Activated T-helper 1 cell treated with anti-CD3 and anti-CD28 coated beads, Interleukin-2, amount 50 U/mL, for 16 hours (primary cell): Measurements from ENCODE around the gene RANBP3.

ENCODE experiments used
- DNase-seq, 2 donors: peaks; one replicate each; pipeline ENCODE4 v3.0.0-alpha.2; 2020; ENCODE audit warnings: low read depth in 1 of 2, low spot score in 1 of 2

RANBP3 gene

GRCh38 chr19:5952193-5953029 is 25.5 kb downstream of the RANBP3 start:
- no peak for DNase-seq

GRCh38 chr19:5951338-5951861 is 26.5 kb downstream of the RANBP3 start:
- no peak for DNase-seq

- DNase-seq, result no peak
Measured at GRCh38 chr19:5950741-5951140, 27.2 kb downstream of the RANBP3 start.

GRCh38 chr19:5949792-5950305 is 28.1 kb downstream of the RANBP3 start:
- peak; percentile 12 to 13 for DNase-seq

GRCh38 chr19:5948752-5949564 is 29.0 kb downstream of the RANBP3 start:
- DNase-seq, result no peak

- no peak for DNase-seq
Measured at GRCh38 chr19:5947435-5947834, 30.5 kb downstream of the RANBP3 start.

- no peak for DNase-seq
Measured at GRCh38 chr19:5943623-5944022, 34.3 kb downstream of the RANBP3 start.

GRCh38 chr19:5943045-5943444 is 34.9 kb downstream of the RANBP3 start:
- DNase-seq, result no peak

- DNase-seq, result no peak
Measured at GRCh38 chr19:5941673-5942072, 36.3 kb downstream of the RANBP3 start.

GRCh38 chr19:5940260-5941208 is 37.4 kb downstream of the RANBP3 start:
- no peak for DNase-seq

- DNase-seq, result no peak
Measured at GRCh38 chr19:5937550-5937949, 40.4 kb downstream of the RANBP3 start.

GRCh38 chr19:5936292-5936592 is 41.7 kb downstream of the RANBP3 start:
- no peak for DNase-seq

GRCh38 chr19:5935473-5936291 is 42.3 kb downstream of the RANBP3 start:
- no peak for DNase-seq

GRCh38 chr19:5934774-5935472 is 43.0 kb downstream of the RANBP3 start:
- no peak for DNase-seq

- DNase-seq, result no peak
Measured at GRCh38 chr19:5934069-5934401, 43.9 kb downstream of the RANBP3 start.

GRCh38 chr19:5933391-5934068 is 44.4 kb downstream of the RANBP3 start:
- DNase-seq, result no peak

- no peak for DNase-seq
Measured at GRCh38 chr19:5932609-5933262, 45.2 kb downstream of the RANBP3 start.

- DNase-seq, result no peak
Measured at GRCh38 chr19:5932146-5932545, 45.8 kb downstream of the RANBP3 start.
